8988T (cell line): Measurements from ENCODE around the gene VGLL4.
"Not testable (repeated sequence)": the region's sequence is repeated elsewhere in the genome, so short reads cannot be mapped to it uniquely, and the experiment has no call there.

ENCODE experiments used
- DNase-seq: peaks from one replicate; pipeline ENCODE4 v3.0.0; 2011

Gene VGLL4

GRCh38 chr3:11604139-11604892 lies 39.4 kb downstream of the VGLL4 start:
- no peak for DNase-seq

- no peak for DNase-seq
Observed at GRCh38 chr3:11603628-11604027, 40.1 kb downstream of the VGLL4 start.

- no peak for DNase-seq
Observed at GRCh38 chr3:11602886-11603527, 40.7 kb downstream of the VGLL4 start.

GRCh38 chr3:11602239-11602840 lies 41.4 kb downstream of the VGLL4 start:
- DNase-seq = no peak

- DNase-seq = no peak
Observed at GRCh38 chr3:11601446-11602238, 42.1 kb downstream of the VGLL4 start.

GRCh38 chr3:11600501-11601282 lies 43.0 kb downstream of the VGLL4 start:
- peak; percentile 51 for DNase-seq

- no peak for DNase-seq
Observed at GRCh38 chr3:11596387-11596786, 47.3 kb downstream of the VGLL4 start.

- DNase-seq = not testable (repeated sequence)
Observed at GRCh38 chr3:11595024-11595423, 48.7 kb downstream of the VGLL4 start.

GRCh38 chr3:11593318-11594034 lies 50.2 kb downstream of the VGLL4 start:
- DNase-seq = no peak

- no peak for DNase-seq
Observed at GRCh38 chr3:11592445-11593298, 51.0 kb downstream of the VGLL4 start.

- no peak for DNase-seq
Observed at GRCh38 chr3:11591391-11592282, 52.1 kb downstream of the VGLL4 start.

GRCh38 chr3:11591002-11591355 lies 52.7 kb downstream of the VGLL4 start:
- no peak for DNase-seq

- DNase-seq = no peak
Observed at GRCh38 chr3:11589706-11590105, 54.0 kb downstream of the VGLL4 start.

GRCh38 chr3:11588755-11589154 lies 55.0 kb downstream of the VGLL4 start:
- no peak for DNase-seq

- DNase-seq = no peak
Observed at GRCh38 chr3:11588338-11588737, 55.4 kb downstream of the VGLL4 start.

GRCh38 chr3:11587766-11588165 lies 55.9 kb downstream of the VGLL4 start:
- DNase-seq = no peak

- DNase-seq = no peak
Observed at GRCh38 chr3:11584570-11584969, 59.1 kb downstream of the VGLL4 start.

GRCh38 chr3:11583638-11584046 lies 60.1 kb downstream of the VGLL4 start:
- no peak for DNase-seq

GRCh38 chr3:11583235-11583634 lies 60.5 kb downstream of the VGLL4 start:
- DNase-seq = no peak
